WI38 (cell line): Measurements from ENCODE around the gene B9D1.

Experiments
- H3K4me3 ChIP-seq: 2 replicates; pipeline ENCODE4 v1.5.1; 2011; ENCODE audit warnings: low read depth, mild to moderate bottlenecking, control low read depth, low read length
- CTCF ChIP-seq: IDR thresholded peaks from 2 replicates; pipeline ENCODE4 v1.5.1; 2012; ENCODE audit warnings: low read depth, mild to moderate bottlenecking, control low read depth, low read length

B9D1 gene

DNA sequence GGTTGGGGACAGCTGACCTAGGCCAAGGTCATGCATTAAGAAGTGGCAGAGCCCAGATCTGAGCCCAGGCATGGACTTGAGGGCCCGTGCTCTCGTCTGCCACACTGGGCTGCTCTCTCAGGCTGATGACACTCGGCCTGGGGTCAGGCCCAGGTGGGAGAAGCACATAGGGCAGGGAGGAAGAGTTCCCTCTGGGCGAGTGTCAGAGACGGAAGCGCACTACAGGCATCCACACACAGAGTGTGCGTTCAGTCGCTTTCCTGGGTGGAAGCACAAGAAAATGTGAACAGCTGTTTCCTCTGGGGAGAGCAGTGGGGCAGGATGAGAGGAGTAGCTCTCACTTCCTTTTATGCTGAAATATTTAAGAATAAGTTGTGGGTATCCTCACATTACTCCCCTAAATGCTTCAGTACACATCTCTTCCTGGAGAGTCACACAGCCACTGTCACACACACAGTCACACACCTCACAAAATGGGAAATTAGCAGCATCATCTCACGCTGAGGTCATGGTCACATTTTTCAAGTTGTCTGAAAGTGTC lies 59.7 kb downstream of the B9D1 start:
- H3K4me3 ChIP-seq: no peak overlapping the region
- no peak for TF ChIP-seq CTCF

GRCh38 chr17:19301973-19302372 lies 60.5 kb downstream of the B9D1 start:
- TF ChIP-seq CTCF: no peak
- no peak overlapping the region for H3K4me3 ChIP-seq

DNA sequence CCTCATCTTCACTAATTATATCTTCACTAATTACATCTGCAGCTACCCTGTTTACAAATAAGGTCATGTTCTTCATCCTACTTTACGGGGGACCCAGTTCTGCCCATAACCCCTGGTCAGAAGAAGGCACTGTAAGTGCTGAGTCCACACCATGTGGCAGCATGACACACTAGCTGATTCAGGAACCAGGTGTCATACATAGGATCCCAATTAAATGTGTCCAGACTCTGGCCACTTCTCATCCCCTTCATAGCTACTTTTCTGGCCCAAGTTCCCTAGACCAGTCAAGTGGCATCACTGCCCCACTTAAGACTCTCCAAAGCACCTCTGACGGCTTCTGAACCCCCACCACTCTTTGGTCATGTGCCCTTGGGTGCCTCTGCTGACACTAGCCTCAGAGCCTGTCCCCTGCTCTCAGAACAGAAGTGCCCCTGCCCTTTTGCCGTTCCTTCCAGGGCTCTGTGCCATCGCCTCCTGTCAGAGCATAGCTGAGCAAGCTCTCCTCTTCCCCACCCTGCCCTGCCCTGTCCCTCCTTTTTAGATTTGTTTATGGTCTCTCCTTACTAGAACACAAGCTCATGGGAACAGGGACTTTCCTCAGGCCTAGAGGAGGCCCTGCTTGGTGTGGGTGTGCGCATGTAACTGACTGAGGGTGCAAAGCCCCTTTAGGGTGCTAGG lies 61.1 kb downstream of the B9D1 start:
- TF ChIP-seq CTCF: no peak

DNA sequence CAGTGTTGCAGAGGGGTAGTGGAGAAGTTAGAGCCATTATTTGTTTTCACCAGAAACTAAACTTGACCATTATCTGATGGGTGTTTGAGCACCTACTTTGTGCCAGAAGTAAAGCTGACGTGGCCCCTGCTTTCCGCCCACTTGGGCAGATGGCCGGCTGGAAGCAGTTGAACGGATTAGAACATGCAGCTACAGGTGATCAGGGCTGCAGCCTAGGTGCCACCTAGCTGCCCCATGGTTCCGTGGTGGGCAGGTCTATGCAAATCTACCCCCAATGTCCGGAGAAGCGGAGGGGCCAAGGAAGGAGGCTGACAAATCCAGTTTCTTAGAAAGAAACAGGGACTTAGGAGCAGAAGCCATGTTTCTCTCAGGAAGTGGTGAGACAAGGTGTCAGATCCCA lies 62.7 kb downstream of the B9D1 start:
- no peak for TF ChIP-seq CTCF
- H3K4me3 ChIP-seq: no peak overlapping the region

More for the DNA sequence above, 61.1 kb downstream of the B9D1 start:
- H3K4me3 ChIP-seq: no peak overlapping the region

DNA sequence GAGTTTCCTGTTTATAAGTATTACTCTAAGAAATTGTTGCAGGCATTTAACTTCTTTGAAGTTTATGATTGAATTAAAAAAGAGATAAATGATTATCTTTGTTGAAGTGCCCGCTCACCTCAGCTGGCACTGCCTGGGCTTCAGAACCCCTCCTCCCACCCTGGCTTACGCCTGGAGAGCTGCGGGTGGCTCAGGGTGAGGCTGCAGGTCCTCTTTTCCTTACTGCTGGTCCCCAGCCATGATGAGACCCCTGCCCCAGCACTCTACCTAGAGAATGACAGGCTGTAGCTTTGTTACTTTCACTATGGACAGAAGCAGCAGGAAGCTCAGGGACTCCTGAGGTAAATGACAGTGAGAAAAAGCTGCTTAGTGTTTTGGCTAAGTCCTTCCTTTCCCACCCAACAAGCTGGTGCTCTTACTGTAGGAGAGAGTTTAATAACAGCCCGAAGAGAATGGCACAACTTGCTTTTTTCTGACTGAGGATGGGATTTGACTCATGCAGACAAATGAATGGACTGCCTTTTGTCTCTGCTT lies 63.2 kb downstream of the B9D1 start:
- H3K4me3 ChIP-seq: no peak overlapping the region
- no peak for TF ChIP-seq CTCF

- TF ChIP-seq CTCF: no peak
- no peak overlapping the region for H3K4me3 ChIP-seq
These were observed 63.8 kb downstream of the B9D1 start for GRCh38 chr17:19298569-19299213.
